ENCODE measurements around the gene TMEM273.
"Not testable (repeated sequence)": the region's sequence is repeated elsewhere in the genome, so short reads cannot be mapped to it uniquely, and the experiment has no call there.

Gene TMEM273

GRCh38 chr10:49202266-49202665 lies 14.1 kb upstream of the TMEM273 start:
- H3K4me3 ChIP-seq (ENCODE audit: low read depth, low read length), result no peak overlapping the region
- POLR2A ChIA-PET, result no interaction called here
- CTCF ChIA-PET, result interaction anchor here (1.5 kb wide), 1 partner anchor 224 kb away, joined by 4 read pairs; no protein-coding TSS in a partner anchor
- no peak for DNase-seq (ENCODE audit: low read depth, low spot score)
- TF ChIP-seq CTCF (IDR thresholded peaks at IDR 0.05; ENCODE audit: insufficient read depth, low read length, missing control alignments), result no peak

GRCh38 chr10:49200854-49201253 lies 12.7 kb upstream of the TMEM273 start:
- CTCF ChIA-PET, result interaction anchor here (1.5 kb wide), 1 partner anchor 222 kb away, joined by 4 read pairs; no protein-coding TSS in a partner anchor
- POLR2A ChIA-PET, result no interaction called here
- no peak for TF ChIP-seq CTCF (IDR thresholded peaks at IDR 0.05; ENCODE audit: insufficient read depth, low read length, missing control alignments)
- H3K4me3 ChIP-seq (ENCODE audit: low read depth, low read length), result no peak overlapping the region
- no peak for DNase-seq (ENCODE audit: low read depth, low spot score)

GRCh38 chr10:49197171-49197570 lies 9.0 kb upstream of the TMEM273 start:
- TF ChIP-seq CTCF (IDR thresholded peaks at IDR 0.05; ENCODE audit: insufficient read depth, low read length, missing control alignments), result no peak
- no peak overlapping the region for H3K4me3 ChIP-seq (ENCODE audit: low read depth, low read length)
- DNase-seq (ENCODE audit: low read depth, low spot score), result no peak
- ChIA-PET POLR2A (no interaction called here), CTCF (no interaction called here)

- CTCF ChIA-PET; POLR2A ChIA-PET; DNase-seq (ENCODE audit: low read depth, low spot score); H3K4me3 ChIP-seq (ENCODE audit: low read depth, low read length): not testable (repeated sequence)
These were observed 7.7 kb upstream of the TMEM273 start for GRCh38 chr10:49195864-49196263.

- H3K4me3 ChIP-seq (ENCODE audit: low read depth, low read length), result no peak overlapping the region
- POLR2A ChIA-PET, result no interaction called here
- TF ChIP-seq CTCF (IDR thresholded peaks at IDR 0.05; ENCODE audit: insufficient read depth, low read length, missing control alignments), result no peak
- DNase-seq (ENCODE audit: low read depth, low spot score), result no peak
- CTCF ChIA-PET, result no interaction called here
These were observed 6.2 kb upstream of the TMEM273 start for GRCh38 chr10:49194212-49194920.

GRCh38 chr10:49191349-49191748 lies 3.2 kb upstream of the TMEM273 start:
- ChIA-PET CTCF (no interaction called here), POLR2A (no interaction called here)
- DNase-seq (ENCODE audit: low read depth, low spot score), result no peak

More at GRCh38 chr10:49191349-49191748, 3.2 kb upstream of the TMEM273 start:
- TF ChIP-seq CTCF (IDR thresholded peaks at IDR 0.05; ENCODE audit: insufficient read depth, low read length, missing control alignments), result no peak
- no peak overlapping the region for H3K4me3 ChIP-seq (ENCODE audit: low read depth, low read length)
